HG03442 (cell line): Measurements from ENCODE around the gene NPTXR.

Experiments used
- ATAC-seq: cut with Tn5 transposase; IDR thresholded peaks from one replicate; pipeline ENCODE4 v1.9.1; 2021; ENCODE audit warnings: mild to moderate bottlenecking, moderate library complexity; ENCODE audit not compliant: unreplicated experiment

The NPTXR gene

GRCh38 chr22:38853196-38853651, 9.4 kb upstream of the NPTXR start:
- no peak for ATAC-seq

GRCh38 chr22:38852522-38852921, 8.7 kb upstream of the NPTXR start:
- no peak for ATAC-seq

- no peak for ATAC-seq
Observed at GRCh38 chr22:38850941-38851849, 7.4 kb upstream of the NPTXR start.

- ATAC-seq: no peak
Observed at GRCh38 chr22:38850399-38850798, 6.6 kb upstream of the NPTXR start.

- no peak for ATAC-seq
Observed at GRCh38 chr22:38849811-38850210, 6.0 kb upstream of the NPTXR start.

- no peak for ATAC-seq
Observed at GRCh38 chr22:38846412-38846811, 2.6 kb upstream of the NPTXR start.

GRCh38 chr22:38845004-38845740, 1.3 kb upstream of the NPTXR start:
- no peak for ATAC-seq

- no peak for ATAC-seq
Observed at GRCh38 chr22:38844315-38845003, 631 bp upstream of the NPTXR start.

GRCh38 chr22:38843201-38843656, 599 bp downstream of the NPTXR start:
- ATAC-seq: no peak

- no peak for ATAC-seq
Observed at GRCh38 chr22:38842512-38843200, 1.2 kb downstream of the NPTXR start.

GRCh38 chr22:38841635-38842034, 2.2 kb downstream of the NPTXR start:
- no peak for ATAC-seq

- ATAC-seq: no peak
Observed at GRCh38 chr22:38841211-38841610, 2.6 kb downstream of the NPTXR start.

- ATAC-seq: no peak
Observed at GRCh38 chr22:38840129-38840528, 3.7 kb downstream of the NPTXR start.

- no peak for ATAC-seq
Observed at GRCh38 chr22:38839686-38840085, 4.1 kb downstream of the NPTXR start.

GRCh38 chr22:38837414-38837928, 6.4 kb downstream of the NPTXR start:
- ATAC-seq: no peak

- ATAC-seq: no peak
Observed at GRCh38 chr22:38835888-38836301, 7.9 kb downstream of the NPTXR start.

- ATAC-seq: no peak
Observed at GRCh38 chr22:38834991-38835390, 8.8 kb downstream of the NPTXR start.

GRCh38 chr22:38834215-38834953, 9.4 kb downstream of the NPTXR start:
- ATAC-seq: no peak

GRCh38 chr22:38833061-38833460, 10.8 kb downstream of the NPTXR start:
- no peak for ATAC-seq
